Measurements from ENCODE around the gene SPDYC. TPM values are rescaled to one million over a fixed set of nuclear protein-coding genes. Genes with fewer than 3 reads are reported as not detected.

SPDYC gene
- total and polyA plus RNA-seq, 3 donors from 2014 or later, result 0.80 to 1.2 (median 1.2) TPM

GRCh38 chr11:65218446-65218845, 48.4 kb downstream of the SPDYC start:
- Histone ChIP-seq H3K36me3 (ENCODE audit: low read depth, missing control alignments) (no peaks in the 10 kb centered on the region), H3K4me3 (no peak overlapping the region), H3K9me3 (no peaks in the 10 kb centered on the region), H3K27me3 (no peaks in the 10 kb centered on the region), H3K27ac (no peak overlapping the region), H3K4me1 (no peaks in the 10 kb centered on the region)
- WGBS, 2 donors, result 93 to 95% methylated on average over 9 of the region's 9 CpGs
- TF ChIP-seq POLR2A (IDR thresholded peaks at IDR 0.05), result no peak
- TF ChIP-seq CTCF (IDR thresholded peaks at IDR 0.05), result no peak
- DNase-seq, result no peak
- intact Hi-C loops (cut with DNase I; ENCODE audit: low total_unique reads), result no loop called here

- DNase-seq, result no peak
- Histone ChIP-seq H3K4me3 (no peak overlapping the region), H3K27me3 (no peaks in the 10 kb centered on the region), H3K36me3 (ENCODE audit: low read depth, missing control alignments) (no peaks in the 10 kb centered on the region), H3K27ac (no peak overlapping the region), H3K4me1 (no peaks in the 10 kb centered on the region), H3K9me3 (no peaks in the 10 kb centered on the region)
- intact Hi-C loops (cut with DNase I; ENCODE audit: low total_unique reads), result no loop called here
- no peak for TF ChIP-seq POLR2A (IDR thresholded peaks at IDR 0.05)
- no peak for TF ChIP-seq CTCF (IDR thresholded peaks at IDR 0.05)
- WGBS, 2 donors, result 71 to 78% methylated on average over 3 of the region's 3 CpGs
These were observed 49.8 kb downstream of the SPDYC start for GRCh38 chr11:65219930-65220213.

- intact Hi-C loops (cut with DNase I; ENCODE audit: low total_unique reads), result no loop called here
- no peak for DNase-seq
- WGBS, 2 donors, result 91 to 93% methylated on average over 10 of the region's 10 CpGs
These were observed 51.0 kb downstream of the SPDYC start for GRCh38 chr11:65221026-65221425.

More at GRCh38 chr11:65221026-65221425, 51.0 kb downstream of the SPDYC start:
- Histone ChIP-seq H3K9me3 (no peaks in the 10 kb centered on the region), H3K36me3 (ENCODE audit: low read depth, missing control alignments) (no peaks in the 10 kb centered on the region), H3K27ac (no peak overlapping the region), H3K4me3 (no peak overlapping the region), H3K4me1 (no peaks in the 10 kb centered on the region), H3K27me3 (no peaks in the 10 kb centered on the region)
- TF ChIP-seq POLR2A (IDR thresholded peaks at IDR 0.05) (no peak), CTCF (IDR thresholded peaks at IDR 0.05) (no peak)

Small RNA genes within 50 kb of the gene (microRNA-seq; reads per million reads assigned to microRNA genes)
- 0 reads per million in 2 donors for gene MIR6751 (ENCODE audit: borderline number of aligned reads in 2 of 2, borderline replicate concordance in 1 of 2)

Small RNA genes within 50 kb of the gene (small RNA-seq; reads per million reads assigned to genes)
- gene HIGD1AP10 (0 reads per million in 2 donors), gene PDCL2P2 (0 reads per million in 2 donors), gene RNU2-23P (0.09 to 0.47 reads per million in 2 donors)

Other genes with a start within 250 kb of the SPDYC start
- 10 to 100 TPM; 19.4 to 26.2 TPM for gene PPP2R5B, start 245.5 kb upstream of the SPDYC start, total RNA-seq
- gene PPP2R5B, start 245.5 kb upstream of the SPDYC start, polyA plus RNA-seq (ENCODE audit: insufficient read depth, low read depth, low replicate concordance), result 9.9 TPM
- 1 to 10 TPM; 7.0 to 9.4 TPM for gene GPHA2, start 234.3 kb upstream of the SPDYC start, total RNA-seq
- gene GPHA2, start 234.3 kb upstream of the SPDYC start, polyA plus RNA-seq (ENCODE audit: insufficient read depth, low read depth, low replicate concordance), result 6.9 TPM
- 10 to 100 TPM; 14.4 to 34.8 TPM for gene MAJIN, start 198.1 kb upstream of the SPDYC start, total RNA-seq
- gene MAJIN, start 198.1 kb upstream of the SPDYC start, polyA plus RNA-seq (ENCODE audit: insufficient read depth, low read depth, low replicate concordance), result 36.4 TPM
- 1 to 10 TPM in 1 of 2 donors, under 1 TPM in 1; 0.94 to 1.5 TPM for gene BATF2, start 173.3 kb upstream of the SPDYC start, total RNA-seq
- gene BATF2, start 173.3 kb upstream of the SPDYC start, polyA plus RNA-seq (ENCODE audit: insufficient read depth, low read depth, low replicate concordance), result 2.7 TPM
- gene ARL2, start 156.1 kb upstream of the SPDYC start, total RNA-seq, result 100 to 1,000 TPM; 127 to 154 TPM
- 235 TPM for gene ARL2, start 156.1 kb upstream of the SPDYC start, polyA plus RNA-seq (ENCODE audit: insufficient read depth, low read depth, low replicate concordance)
- gene SNX15, start 142.8 kb upstream of the SPDYC start, total RNA-seq, result 10 to 100 TPM; 17.0 to 22.5 TPM
- gene SNX15, start 142.8 kb upstream of the SPDYC start, polyA plus RNA-seq (ENCODE audit: insufficient read depth, low read depth, low replicate concordance), result 15.6 TPM
- gene SAC3D1, start 129.0 kb upstream of the SPDYC start, total RNA-seq, result 10 to 100 TPM; 40.5 to 41.0 TPM
- 63.5 TPM for gene SAC3D1, start 129.0 kb upstream of the SPDYC start, polyA plus RNA-seq (ENCODE audit: insufficient read depth, low read depth, low replicate concordance)
- gene NAALADL1, start 111.7 kb upstream of the SPDYC start, total RNA-seq, result 10 to 100 TPM; 16.5 to 18.1 TPM
- 16.0 TPM for gene NAALADL1, start 111.7 kb upstream of the SPDYC start, polyA plus RNA-seq (ENCODE audit: insufficient read depth, low read depth, low replicate concordance)
- gene CDCA5, start 86.2 kb upstream of the SPDYC start, total RNA-seq, result 10 to 100 TPM; 28.5 to 50.9 TPM
- gene CDCA5, start 86.2 kb upstream of the SPDYC start, polyA plus RNA-seq (ENCODE audit: insufficient read depth, low read depth, low replicate concordance), result 93.3 TPM
- gene ZFPL1, start 86.0 kb upstream of the SPDYC start, total RNA-seq, result 10 to 100 TPM; 52.7 to 57.2 TPM
- gene ZFPL1, start 86.0 kb upstream of the SPDYC start, polyA plus RNA-seq (ENCODE audit: insufficient read depth, low read depth, low replicate concordance), result 70.6 TPM
- gene VPS51, start 74.0 kb upstream of the SPDYC start, total RNA-seq, result 100 to 1,000 TPM; 173 to 252 TPM
- 91.1 TPM for gene VPS51, start 74.0 kb upstream of the SPDYC start, polyA plus RNA-seq (ENCODE audit: insufficient read depth, low read depth, low replicate concordance)
- 10 to 100 TPM; 42.0 to 49.6 TPM for gene TM7SF2, start 58.4 kb upstream of the SPDYC start, total RNA-seq
- gene TM7SF2, start 58.4 kb upstream of the SPDYC start, polyA plus RNA-seq (ENCODE audit: insufficient read depth, low read depth, low replicate concordance), result 36.4 TPM
- 100 to 1,000 TPM in 1 of 2 donors, 10 to 100 TPM in 1; 64.2 to 119 TPM for gene ZNHIT2, start 52.5 kb upstream of the SPDYC start, total RNA-seq
- 47.3 TPM for gene ZNHIT2, start 52.5 kb upstream of the SPDYC start, polyA plus RNA-seq (ENCODE audit: insufficient read depth, low read depth, low replicate concordance)
- gene FAU, start 48.1 kb upstream of the SPDYC start, total RNA-seq, result 100 to 1,000 TPM; 441 to 583 TPM
- 761 TPM for gene FAU, start 48.1 kb upstream of the SPDYC start, polyA plus RNA-seq (ENCODE audit: insufficient read depth, low read depth, low replicate concordance)
- 10 to 100 TPM; 82.8 to 87.7 TPM for gene MRPL49, start 47.9 kb upstream of the SPDYC start, total RNA-seq
- 53.9 TPM for gene MRPL49, start 47.9 kb upstream of the SPDYC start, polyA plus RNA-seq (ENCODE audit: insufficient read depth, low read depth, low replicate concordance)
- 10 to 100 TPM; 67.4 to 87.2 TPM for gene SYVN1, start 35.7 kb upstream of the SPDYC start, total RNA-seq
- gene SYVN1, start 35.7 kb upstream of the SPDYC start, polyA plus RNA-seq (ENCODE audit: insufficient read depth, low read depth, low replicate concordance), result 62.0 TPM
- gene CAPN1, start 11.7 kb downstream of the SPDYC start, total RNA-seq, result 10 to 100 TPM; 36.2 to 85.3 TPM
- gene CAPN1, start 11.7 kb downstream of the SPDYC start, polyA plus RNA-seq (ENCODE audit: insufficient read depth, low read depth, low replicate concordance), result 27.3 TPM
- gene POLA2, start 91.7 kb downstream of the SPDYC start, total RNA-seq, result 10 to 100 TPM; 24.2 to 27.6 TPM
- gene POLA2, start 91.7 kb downstream of the SPDYC start, polyA plus RNA-seq (ENCODE audit: insufficient read depth, low read depth, low replicate concordance), result 21.9 TPM
- gene CDC42EP2, start 144.6 kb downstream of the SPDYC start, total RNA-seq, result 1 to 10 TPM; 3.5 to 4.4 TPM
- 5.1 TPM for gene CDC42EP2, start 144.6 kb downstream of the SPDYC start, polyA plus RNA-seq (ENCODE audit: insufficient read depth, low read depth, low replicate concordance)
- gene DPF2, start 163.6 kb downstream of the SPDYC start, total RNA-seq, result 10 to 100 TPM; 86.8 to 91.2 TPM
- gene DPF2, start 163.6 kb downstream of the SPDYC start, polyA plus RNA-seq (ENCODE audit: insufficient read depth, low read depth, low replicate concordance), result 94.5 TPM
- gene TIGD3, start 184.5 kb downstream of the SPDYC start, total RNA-seq, result 1 to 10 TPM; 5.3 to 7.6 TPM
- gene TIGD3, start 184.5 kb downstream of the SPDYC start, polyA plus RNA-seq (ENCODE audit: insufficient read depth, low read depth, low replicate concordance), result 7.1 TPM
- gene SLC25A45, start 212.4 kb downstream of the SPDYC start, total RNA-seq, result 10 to 100 TPM; 10.1 to 10.6 TPM
- 8.0 TPM for gene SLC25A45, start 212.4 kb downstream of the SPDYC start, polyA plus RNA-seq (ENCODE audit: insufficient read depth, low read depth, low replicate concordance)
- 100 to 1,000 TPM in 1 of 2 donors, 10 to 100 TPM in 1; 92.5 to 118 TPM for gene FRMD8, start 216.4 kb downstream of the SPDYC start, total RNA-seq
- 31.4 TPM for gene FRMD8, start 216.4 kb downstream of the SPDYC start, polyA plus RNA-seq (ENCODE audit: insufficient read depth, low read depth, low replicate concordance)

Data from testis (tissue), 3 donors.